HEK293T (cell line): Measurements from ENCODE around the gene FBLL1.

Source experiments
- ARNT ChIP-seq: fragments of 450-650 bp; IDR thresholded peaks from 2 replicates; pipeline ENCODE4 v1.6.1; 2017; ENCODE audit warnings: mild to moderate bottlenecking
- ELF4 ChIP-seq: fragments of 450-650 bp; IDR thresholded peaks from 2 replicates; pipeline ENCODE4 v1.6.1; 2017; ENCODE audit warnings: antibody characterized with exemption
- FOXA1 ChIP-seq: fragments of 450-650 bp; IDR thresholded peaks from 2 replicates; pipeline ENCODE4 v1.6.1; 2016; ENCODE audit warnings: mild to moderate bottlenecking
- HDGF ChIP-seq: fragments of 450-650 bp; IDR thresholded peaks from 2 replicates; pipeline ENCODE4 v1.6.1; 2017; ENCODE audit warnings: antibody characterized with exemption, borderline replicate concordance
- L3MBTL2 ChIP-seq: fragments of 450-650 bp; conservative IDR thresholded peaks from 2 replicates; pipeline ENCODE4 v1.6.1; 2016; ENCODE audit warnings: mild to moderate bottlenecking
- NFRKB ChIP-seq: fragments of 450-650 bp; IDR thresholded peaks from 2 replicates; pipeline ENCODE4 v1.6.1; 2016; ENCODE audit warnings: mild to moderate bottlenecking, moderate library complexity
- PKNOX1 ChIP-seq: fragments of 450-650 bp; IDR thresholded peaks from 2 replicates; pipeline ENCODE4 v1.6.1; 2016
- SP1 ChIP-seq: fragments of 450-650 bp; IDR thresholded peaks from 2 replicates; pipeline ENCODE4 v1.6.1; 2017
- SUZ12 ChIP-seq: fragments of 450-650 bp; IDR thresholded peaks from 2 replicates; pipeline ENCODE4 v1.6.1; 2016; ENCODE audit warnings: mild to moderate bottlenecking
- TARDBP ChIP-seq: fragments of 450-650 bp; IDR thresholded peaks from 2 replicates; pipeline ENCODE4 v1.6.1; 2016
- ZNF384 ChIP-seq: fragments of 450-650 bp; IDR thresholded peaks from 2 replicates; pipeline ENCODE4 v1.6.1; 2016

GRCh38 chr5:168481330-168481788 is 47.7 kb upstream of the FBLL1 start:
- TF ChIP-seq L3MBTL2: no peak
- TF ChIP-seq ZNF384: no peak
- TF ChIP-seq SP1: no peak
- TF ChIP-seq FOXA1: no peak
- no peak for TF ChIP-seq ARNT
- TF ChIP-seq HDGF: no peak
- TF ChIP-seq SUZ12: no peak
- TF ChIP-seq ELF4: no peak
- TF ChIP-seq PKNOX1: no peak
- no peak for TF ChIP-seq NFRKB
- TF ChIP-seq TARDBP: no peak
